GM12875 (cell line): Measurements from ENCODE around the gene TRIM62.

Experiments
- H3K4me3 ChIP-seq: one replicate; pipeline ENCODE4 v1.5.1; 2011; ENCODE audit warnings: low read depth, low read length, control low read depth
- CTCF ChIP-seq: IDR thresholded peaks from 2 replicates; pipeline ENCODE4 v1.5.1; 2011; ENCODE audit warnings: low read depth, mild to moderate bottlenecking, control low read depth, inconsistent platforms, low read length, moderate library complexity, borderline replicate concordance; ENCODE audit not compliant: insufficient read depth

TRIM62 gene

GRCh38 chr1:33167650-33168447 is 14.0 kb downstream of the TRIM62 start:
- H3K4me3 ChIP-seq: no peak overlapping the region
- no peak for TF ChIP-seq CTCF

GRCh38 chr1:33165809-33166208 is 16.0 kb downstream of the TRIM62 start:
- no peak overlapping the region for H3K4me3 ChIP-seq

DNA sequence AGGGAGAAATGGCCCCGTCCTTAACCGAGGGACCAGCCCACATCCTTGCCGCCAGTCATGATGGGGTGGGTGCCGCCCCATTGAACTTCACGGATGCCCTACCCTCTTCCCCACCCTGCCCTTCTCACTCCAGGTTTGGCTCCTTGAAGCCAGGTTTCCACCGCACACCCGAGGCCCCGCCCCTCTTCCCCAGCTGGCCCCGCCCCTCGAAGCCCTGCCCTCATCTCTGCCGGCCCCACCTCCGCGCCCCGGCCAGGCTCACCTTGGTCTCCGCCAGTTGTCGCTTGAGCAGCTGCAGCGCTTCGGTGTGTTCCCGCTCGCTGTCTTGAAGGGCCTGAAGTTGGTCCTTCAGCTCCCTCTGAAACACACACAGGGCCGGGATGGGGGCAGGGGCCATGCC is 16.6 kb downstream of the TRIM62 start:
- no peak overlapping the region for H3K4me3 ChIP-seq

More at GRCh38 chr1:33165809-33166208, 16.0 kb downstream of the TRIM62 start:
- TF ChIP-seq CTCF: no peak

DNA sequence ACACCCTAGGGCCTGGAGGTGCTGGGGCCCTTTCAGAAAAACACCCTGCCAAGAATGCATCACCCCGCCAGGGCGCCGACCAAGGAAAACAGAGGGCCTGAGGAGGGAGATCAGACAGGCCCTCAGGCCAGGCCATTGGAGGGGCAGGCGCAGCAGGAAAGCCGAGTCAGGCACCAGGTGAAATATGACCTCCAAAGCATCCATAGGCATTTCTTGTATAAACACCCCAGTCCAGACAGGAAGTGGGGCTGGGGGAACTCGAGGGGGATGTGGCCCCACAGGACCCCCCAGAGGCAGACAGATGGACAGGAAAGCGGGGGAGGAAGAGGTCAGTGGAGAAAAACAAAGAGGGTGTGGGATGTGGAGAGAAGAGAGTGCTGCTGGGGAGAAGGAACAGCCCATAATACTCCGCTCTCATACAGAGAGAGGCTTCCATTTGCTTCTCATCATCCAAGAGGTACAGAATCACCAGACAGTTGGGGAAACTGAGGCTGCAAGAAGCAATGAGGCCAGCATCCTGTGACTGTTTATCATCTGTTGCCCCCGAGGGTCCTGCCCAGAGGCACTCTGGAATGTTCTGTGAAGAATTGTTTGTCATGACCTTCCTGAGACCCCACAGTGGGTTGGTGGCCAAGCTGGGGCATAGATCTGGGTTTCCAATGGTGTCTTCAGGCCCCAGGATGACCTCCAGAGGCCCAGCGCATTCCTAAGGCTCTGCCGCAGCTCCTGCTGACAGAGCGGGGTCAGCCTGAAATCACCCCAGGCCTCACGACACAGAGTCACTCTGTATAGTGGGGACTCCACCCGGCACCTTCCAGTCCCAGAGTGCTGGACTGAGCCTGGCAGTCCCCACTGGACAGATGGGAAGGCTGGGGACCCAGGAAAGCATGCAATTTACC is 18.0 kb downstream of the TRIM62 start:
- H3K4me3 ChIP-seq: no peak overlapping the region
- no peak for TF ChIP-seq CTCF

More for the DNA sequence above, 16.6 kb downstream of the TRIM62 start:
- TF ChIP-seq CTCF: no peak

- TF ChIP-seq CTCF: no peak
Observed at GRCh38 chr1:33162141-33162540, 19.7 kb downstream of the TRIM62 start.

GRCh38 chr1:33161061-33161681 is 20.7 kb downstream of the TRIM62 start:
- no peak overlapping the region for H3K4me3 ChIP-seq
- no peak for TF ChIP-seq CTCF

More at GRCh38 chr1:33162141-33162540, 19.7 kb downstream of the TRIM62 start:
- H3K4me3 ChIP-seq: no peak overlapping the region
